ENCODE data around the gene AMZ1. TPM values are rescaled to one million over a fixed set of nuclear protein-coding genes. Genes with fewer than 3 reads are reported as not detected.

Gene AMZ1
- total and polyA plus RNA-seq, 10 of the 15 experiments (the other 5 are each of a cell fraction or from before 2014, with no cell fraction given) = 0.02 to 2.0 (median 0.69) TPM

DNA sequence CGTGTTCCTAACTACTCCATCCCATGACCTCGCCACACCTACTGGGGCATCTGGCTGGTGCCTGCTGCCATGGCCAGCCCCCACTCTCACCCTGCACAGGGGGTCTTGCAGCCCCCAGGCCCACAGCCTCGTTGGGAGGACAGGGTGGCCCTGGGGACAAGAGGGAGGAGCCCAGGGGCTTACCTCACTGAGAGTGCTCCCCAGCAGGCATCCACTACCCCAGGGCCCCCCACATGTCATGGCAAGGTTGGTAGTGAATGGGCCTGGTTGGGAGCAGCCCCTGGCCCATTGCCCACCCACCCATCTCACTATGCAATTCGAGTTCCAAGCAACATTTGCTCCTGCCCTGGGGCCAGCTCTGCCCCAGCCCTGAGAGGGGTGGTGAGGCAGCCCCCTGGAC lies 24.0 kb upstream of the AMZ1 start:
- no peak for FAIRE-seq
- Histone ChIP-seq H4K20me1 (ENCODE audit: control insufficient read depth, insufficient read depth) (no peaks in the 10 kb centered on the region), H3K9ac (ENCODE audit: control insufficient read depth, insufficient read depth, low read length) (no peak overlapping the region), H3K27me3 (replicated peaks in 1 of 2; ENCODE audit: control insufficient read depth in 2 of 2, insufficient read depth in 2 of 2, low read length in 1 of 2) (no peaks in the 10 kb centered on the region), H3K79me2 (ENCODE audit: control insufficient read depth, insufficient read depth, low read length) (no peaks in the 10 kb centered on the region), H3K4me2 (ENCODE audit: control insufficient read depth, insufficient read depth) (no peak overlapping the region), H3K4me1 (ENCODE audit: control insufficient read depth, insufficient read depth, low read length) (no peaks in the 10 kb centered on the region), H3K9me3 (replicated peaks; ENCODE audit: control insufficient read depth, insufficient read depth, low read length) (no peaks in the 10 kb centered on the region), H2AFZ (ENCODE audit: control insufficient read depth, low read depth, low read length) (no peak overlapping the region), H3K36me3 (ENCODE audit: control insufficient read depth in 2 of 2, insufficient read depth in 2 of 2, low read length in 1 of 2) (no peaks in the 10 kb centered on the region), H3K4me3 (no peak overlapping the region), H3K27ac (ENCODE audit: control insufficient read depth, insufficient read depth) (no peak overlapping the region)
- RAD21 ChIA-PET (ENCODE audit: unreplicated experiment) = no interaction called here
- no TSS peak for BruUV-seq (replicated peaks)
- SMC1A ChIA-PET (ENCODE audit: uncharacterized antibody, unreplicated experiment) = no interaction called here
- in situ Hi-C loops (cut with MboI) (no loop called here), intact Hi-C loops (cut with micrococcal nuclease; ENCODE audit: unreplicated experiment) (loop anchor here (10.0 kb wide), 1 partner anchor 491 kb away; no protein-coding TSS in a partner anchor)
- no peak for ATAC-seq
- WGBS (ENCODE audit: insufficient coverage, insufficient replicate concordance, low lambda C conversion rate, missing lambda C conversion rate) = 28% methylated on average over 4 of the region's 4 CpGs
- POLR2A ChIA-PET = no interaction called here
- no peak for DNase-seq (ENCODE audit: low read depth, low spot score)
- CTCF ChIA-PET = no interaction called here
- TF ChIP-seq PAX5 (IDR thresholded peaks at IDR 0.05; ENCODE audit: borderline replicate concordance, low read depth, low read length) (no peak), MXI1 (IDR thresholded peaks at IDR 0.05; ENCODE audit: low read depth, low read length) (no peak), KDM1A (IDR thresholded peaks at IDR 0.05; ENCODE audit: borderline replicate concordance) (no peak), RBBP5 (conservative IDR thresholded peaks at IDR 0.05) (no peak), CREM (IDR thresholded peaks at IDR 0.05; ENCODE audit: low read depth) (no peak), BHLHE40 (IDR thresholded peaks at IDR 0.05; ENCODE audit: borderline replicate concordance in 1 of 2, low read depth in 2 of 2, low read length in 1 of 2) (no peak), CBX5 (IDR thresholded peaks at IDR 0.05; ENCODE audit: low read depth) (no peak), FOXM1 (IDR thresholded peaks at IDR 0.05; ENCODE audit: low read depth, low read length) (no peak)
- TF ChIP-seq, protein P1, sequence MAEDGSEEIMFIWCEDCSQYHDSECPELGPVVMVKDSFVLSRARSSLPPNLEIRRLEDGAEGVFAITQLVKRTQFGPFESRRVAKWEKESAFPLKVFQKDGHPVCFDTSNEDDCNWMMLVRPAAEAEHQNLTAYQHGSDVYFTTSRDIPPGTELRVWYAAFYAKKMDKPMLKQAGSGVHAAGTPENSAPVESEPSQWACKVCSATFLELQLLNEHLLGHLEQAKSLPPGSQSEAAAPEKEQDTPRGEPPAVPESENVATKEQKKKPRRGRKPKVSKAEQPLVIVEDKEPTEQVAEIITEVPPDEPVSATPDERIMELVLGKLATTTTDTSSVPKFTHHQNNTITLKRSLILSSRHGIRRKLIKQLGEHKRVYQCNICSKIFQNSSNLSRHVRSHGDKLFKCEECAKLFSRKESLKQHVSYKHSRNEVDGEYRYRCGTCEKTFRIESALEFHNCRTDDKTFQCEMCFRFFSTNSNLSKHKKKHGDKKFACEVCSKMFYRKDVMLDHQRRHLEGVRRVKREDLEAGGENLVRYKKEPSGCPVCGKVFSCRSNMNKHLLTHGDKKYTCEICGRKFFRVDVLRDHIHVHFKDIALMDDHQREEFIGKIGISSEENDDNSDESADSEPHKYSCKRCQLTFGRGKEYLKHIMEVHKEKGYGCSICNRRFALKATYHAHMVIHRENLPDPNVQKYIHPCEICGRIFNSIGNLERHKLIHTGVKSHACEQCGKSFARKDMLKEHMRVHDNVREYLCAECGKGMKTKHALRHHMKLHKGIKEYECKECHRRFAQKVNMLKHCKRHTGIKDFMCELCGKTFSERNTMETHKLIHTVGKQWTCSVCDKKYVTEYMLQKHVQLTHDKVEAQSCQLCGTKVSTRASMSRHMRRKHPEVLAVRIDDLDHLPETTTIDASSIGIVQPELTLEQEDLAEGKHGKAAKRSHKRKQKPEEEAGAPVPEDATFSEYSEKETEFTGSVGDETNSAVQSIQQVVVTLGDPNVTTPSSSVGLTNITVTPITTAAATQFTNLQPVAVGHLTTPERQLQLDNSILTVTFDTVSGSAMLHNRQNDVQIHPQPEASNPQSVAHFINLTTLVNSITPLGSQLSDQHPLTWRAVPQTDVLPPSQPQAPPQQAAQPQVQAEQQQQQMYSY (CRISPR knock-in tag; IDR thresholded peaks at IDR 0.05) = no peak
- TF ChIP-seq, protein P2, sequence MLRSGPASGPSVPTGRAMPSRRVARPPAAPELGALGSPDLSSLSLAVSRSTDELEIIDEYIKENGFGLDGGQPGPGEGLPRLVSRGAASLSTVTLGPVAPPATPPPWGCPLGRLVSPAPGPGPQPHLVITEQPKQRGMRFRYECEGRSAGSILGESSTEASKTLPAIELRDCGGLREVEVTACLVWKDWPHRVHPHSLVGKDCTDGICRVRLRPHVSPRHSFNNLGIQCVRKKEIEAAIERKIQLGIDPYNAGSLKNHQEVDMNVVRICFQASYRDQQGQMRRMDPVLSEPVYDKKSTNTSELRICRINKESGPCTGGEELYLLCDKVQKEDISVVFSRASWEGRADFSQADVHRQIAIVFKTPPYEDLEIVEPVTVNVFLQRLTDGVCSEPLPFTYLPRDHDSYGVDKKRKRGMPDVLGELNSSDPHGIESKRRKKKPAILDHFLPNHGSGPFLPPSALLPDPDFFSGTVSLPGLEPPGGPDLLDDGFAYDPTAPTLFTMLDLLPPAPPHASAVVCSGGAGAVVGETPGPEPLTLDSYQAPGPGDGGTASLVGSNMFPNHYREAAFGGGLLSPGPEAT (IDR thresholded peaks at IDR 0.05; ENCODE audit: low read depth) = no peak
- TF ChIP-seq, protein P3, sequence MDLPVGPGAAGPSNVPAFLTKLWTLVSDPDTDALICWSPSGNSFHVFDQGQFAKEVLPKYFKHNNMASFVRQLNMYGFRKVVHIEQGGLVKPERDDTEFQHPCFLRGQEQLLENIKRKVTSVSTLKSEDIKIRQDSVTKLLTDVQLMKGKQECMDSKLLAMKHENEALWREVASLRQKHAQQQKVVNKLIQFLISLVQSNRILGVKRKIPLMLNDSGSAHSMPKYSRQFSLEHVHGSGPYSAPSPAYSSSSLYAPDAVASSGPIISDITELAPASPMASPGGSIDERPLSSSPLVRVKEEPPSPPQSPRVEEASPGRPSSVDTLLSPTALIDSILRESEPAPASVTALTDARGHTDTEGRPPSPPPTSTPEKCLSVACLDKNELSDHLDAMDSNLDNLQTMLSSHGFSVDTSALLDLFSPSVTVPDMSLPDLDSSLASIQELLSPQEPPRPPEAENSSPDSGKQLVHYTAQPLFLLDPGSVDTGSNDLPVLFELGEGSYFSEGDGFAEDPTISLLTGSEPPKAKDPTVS (IDR thresholded peaks at IDR 0.05; ENCODE audit: low read depth, low read length) = no peak
- TF ChIP-seq, protein P4, sequence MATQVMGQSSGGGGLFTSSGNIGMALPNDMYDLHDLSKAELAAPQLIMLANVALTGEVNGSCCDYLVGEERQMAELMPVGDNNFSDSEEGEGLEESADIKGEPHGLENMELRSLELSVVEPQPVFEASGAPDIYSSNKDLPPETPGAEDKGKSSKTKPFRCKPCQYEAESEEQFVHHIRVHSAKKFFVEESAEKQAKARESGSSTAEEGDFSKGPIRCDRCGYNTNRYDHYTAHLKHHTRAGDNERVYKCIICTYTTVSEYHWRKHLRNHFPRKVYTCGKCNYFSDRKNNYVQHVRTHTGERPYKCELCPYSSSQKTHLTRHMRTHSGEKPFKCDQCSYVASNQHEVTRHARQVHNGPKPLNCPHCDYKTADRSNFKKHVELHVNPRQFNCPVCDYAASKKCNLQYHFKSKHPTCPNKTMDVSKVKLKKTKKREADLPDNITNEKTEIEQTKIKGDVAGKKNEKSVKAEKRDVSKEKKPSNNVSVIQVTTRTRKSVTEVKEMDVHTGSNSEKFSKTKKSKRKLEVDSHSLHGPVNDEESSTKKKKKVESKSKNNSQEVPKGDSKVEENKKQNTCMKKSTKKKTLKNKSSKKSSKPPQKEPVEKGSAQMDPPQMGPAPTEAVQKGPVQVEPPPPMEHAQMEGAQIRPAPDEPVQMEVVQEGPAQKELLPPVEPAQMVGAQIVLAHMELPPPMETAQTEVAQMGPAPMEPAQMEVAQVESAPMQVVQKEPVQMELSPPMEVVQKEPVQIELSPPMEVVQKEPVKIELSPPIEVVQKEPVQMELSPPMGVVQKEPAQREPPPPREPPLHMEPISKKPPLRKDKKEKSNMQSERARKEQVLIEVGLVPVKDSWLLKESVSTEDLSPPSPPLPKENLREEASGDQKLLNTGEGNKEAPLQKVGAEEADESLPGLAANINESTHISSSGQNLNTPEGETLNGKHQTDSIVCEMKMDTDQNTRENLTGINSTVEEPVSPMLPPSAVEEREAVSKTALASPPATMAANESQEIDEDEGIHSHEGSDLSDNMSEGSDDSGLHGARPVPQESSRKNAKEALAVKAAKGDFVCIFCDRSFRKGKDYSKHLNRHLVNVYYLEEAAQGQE (IDR thresholded peaks at IDR 0.05; ENCODE audit: low read depth, low read length) = no peak
- TF ChIP-seq, protein P5, sequence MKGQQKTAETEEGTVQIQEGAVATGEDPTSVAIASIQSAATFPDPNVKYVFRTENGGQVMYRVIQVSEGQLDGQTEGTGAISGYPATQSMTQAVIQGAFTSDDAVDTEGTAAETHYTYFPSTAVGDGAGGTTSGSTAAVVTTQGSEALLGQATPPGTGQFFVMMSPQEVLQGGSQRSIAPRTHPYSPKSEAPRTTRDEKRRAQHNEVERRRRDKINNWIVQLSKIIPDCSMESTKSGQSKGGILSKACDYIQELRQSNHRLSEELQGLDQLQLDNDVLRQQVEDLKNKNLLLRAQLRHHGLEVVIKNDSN (IDR thresholded peaks at IDR 0.05; ENCODE audit: borderline replicate concordance, extremely low read length, insufficient read depth, low read depth, low read length) = no peak

All from GM12878 (cell line).